Measurements from ENCODE around the gene MIA2. TPM values are rescaled to one million over a fixed set of nuclear protein-coding genes. Genes with fewer than 3 reads are reported as not detected.
"Not testable (repeated sequence)": the region's sequence is repeated elsewhere in the genome, so short reads cannot be mapped to it uniquely, and the experiment has no call there.

The MIA2 gene
- total and polyA plus RNA-seq, 2 donors (not counting 1 experiment from before 2014, with no cell fraction given): 11.5 to 27.1 TPM

- Histone ChIP-seq H3K9ac (ENCODE audit: low read length) (no peak overlapping the region), H3K36me3 (replicated peaks in 1 of 2; ENCODE audit: control extremely low read depth in 1 of 2, control insufficient read depth in 1 of 2, extremely low read depth in 1 of 2, insufficient read depth in 2 of 2, low read length in 1 of 2) (peaks cover 11 to 22% of the 10 kb centered on the region in 2 experiments), H3K4me3 (ENCODE audit: control extremely low read depth in 1 of 5, extremely low read depth in 1 of 5, insufficient read depth in 1 of 5, low read depth in 2 of 5, low read length in 4 of 5) (no peak overlapping the region), H2AFZ (ENCODE audit: insufficient read depth, low read depth, low read length, poor library complexity, severe bottlenecking) (no peak overlapping the region), H3K4me2 (replicated peaks; ENCODE audit: low read depth, low read length, poor library complexity, severe bottlenecking) (no peak overlapping the region), H4K20me1 (ENCODE audit: control insufficient read depth, insufficient read depth, low read length, poor library complexity, severe bottlenecking) (no peaks in the 10 kb centered on the region), H3K27ac (ENCODE audit: low read length in 2 of 2) (no peak overlapping the region), H3K27me3 (replicated peaks in 1 of 4; ENCODE audit: control extremely low read depth in 1 of 4, control insufficient read depth in 3 of 4, insufficient read depth in 4 of 4, low read length in 3 of 4) (no peaks in the 10 kb centered on the region), H3K4me1 (ENCODE audit: control insufficient read depth in 2 of 2, insufficient read depth in 2 of 2, low read length in 2 of 2) (no peaks in the 10 kb centered on the region), H3K9me3 (ENCODE audit: control extremely low read depth in 1 of 3, control insufficient read depth in 2 of 3, insufficient read depth in 1 of 3, low read length in 2 of 3) (peaks cover 0 to 1% (median 0%) of the 10 kb centered on the region in 3 donors), H3K79me2 (ENCODE audit: control insufficient read depth, insufficient read depth, low read length) (no peaks in the 10 kb centered on the region)
- Mint-ChIP-seq H3K9me3 (ENCODE audit: insufficient read depth) (no peaks in the 10 kb centered on the region), H3K27me3 (no peaks in the 10 kb centered on the region), H3K4me1 (no peaks in the 10 kb centered on the region), H3K4me3 (no peak overlapping the region), H3K27ac (no peak overlapping the region)
- intact Hi-C loops (cut with micrococcal nuclease): no loop called here
- ChIA-PET POLR2A (interaction anchor here (0.5 kb wide), 1 partner anchor 9 kb away, joined by 4 read pairs; no protein-coding TSS in a partner anchor), CTCF (interaction anchor here (0.7 kb wide), 1 partner anchor 201 kb away, joined by 3 read pairs; no protein-coding TSS in a partner anchor)
- no peak for DNase-seq
- no peak for ATAC-seq (ENCODE audit: low read depth)
- WGBS (ENCODE audit: insufficient coverage): no CpG with 5 or more reads among the region's 2 CpGs
- no peak for TF ChIP-seq CTCF (IDR thresholded peaks at IDR 0.05)
- no peak for TF ChIP-seq EZH2 (IDR thresholded peaks at IDR 0.05; ENCODE audit: borderline replicate concordance, insufficient read depth, low read depth, low read length, poor library complexity, severe bottlenecking)
These were observed 90.4 kb downstream of the MIA2 start for GRCh38 chr14:39324097-39324496.

GRCh38 chr14:39339003-39339402 lies 105.3 kb downstream of the MIA2 start:
- peaks cover 0 to 24% of the 10 kb centered on the region in 2 experiments for H3K36me3 ChIP-seq (replicated peaks in 1 of 2; ENCODE audit: control extremely low read depth in 1 of 2, control insufficient read depth in 1 of 2, extremely low read depth in 1 of 2, insufficient read depth in 2 of 2, low read length in 1 of 2)
- H4K20me1 ChIP-seq (ENCODE audit: control insufficient read depth, insufficient read depth, low read length, poor library complexity, severe bottlenecking): no peaks in the 10 kb centered on the region
- 100% methylated on average over 3 of the region's 7 CpGs for WGBS (ENCODE audit: insufficient coverage)
- no peaks in the 10 kb centered on the region for H3K9me3 ChIP-seq (ENCODE audit: control extremely low read depth in 1 of 3, control insufficient read depth in 2 of 3, insufficient read depth in 1 of 3, low read length in 2 of 3)
- H2AFZ ChIP-seq (ENCODE audit: insufficient read depth, low read depth, low read length, poor library complexity, severe bottlenecking): no peak overlapping the region
- Mint-ChIP-seq H3K27ac (no peak overlapping the region), H3K4me3 (no peak overlapping the region), H3K27me3 (no peaks in the 10 kb centered on the region), H3K9me3 (ENCODE audit: insufficient read depth) (no peaks in the 10 kb centered on the region), H3K4me1 (no peaks in the 10 kb centered on the region)
- ATAC-seq (ENCODE audit: low read depth) (no peak), DNase-seq (no peak)
- intact Hi-C loops (cut with micrococcal nuclease): no loop called here
- ChIA-PET CTCF (interaction anchor here (2.4 kb wide), 1 partner anchor 108 kb away, joined by 5 read pairs; no protein-coding TSS in a partner anchor), POLR2A (no interaction called here)
- no peak overlapping the region for H3K27ac ChIP-seq (ENCODE audit: low read length in 2 of 2)
- no peaks in the 10 kb centered on the region for H3K4me1 ChIP-seq (ENCODE audit: control insufficient read depth in 2 of 2, insufficient read depth in 2 of 2, low read length in 2 of 2)
- H3K27me3 ChIP-seq (replicated peaks in 1 of 4; ENCODE audit: control extremely low read depth in 1 of 4, control insufficient read depth in 3 of 4, insufficient read depth in 4 of 4, low read length in 3 of 4): no peaks in the 10 kb centered on the region
- H3K9ac ChIP-seq (ENCODE audit: low read length): no peak overlapping the region
- no peak overlapping the region for H3K4me3 ChIP-seq (ENCODE audit: control extremely low read depth in 1 of 5, extremely low read depth in 1 of 5, insufficient read depth in 1 of 5, low read depth in 2 of 5, low read length in 4 of 5)
- no peak overlapping the region for H3K4me2 ChIP-seq (replicated peaks; ENCODE audit: low read depth, low read length, poor library complexity, severe bottlenecking)
- no peaks in the 10 kb centered on the region for H3K79me2 ChIP-seq (ENCODE audit: control insufficient read depth, insufficient read depth, low read length)
- no peak for TF ChIP-seq EZH2 (IDR thresholded peaks at IDR 0.05; ENCODE audit: borderline replicate concordance, insufficient read depth, low read depth, low read length, poor library complexity, severe bottlenecking)
- no peak for TF ChIP-seq CTCF (IDR thresholded peaks at IDR 0.05)

GRCh38 chr14:39341126-39341525 lies 107.4 kb downstream of the MIA2 start:
- H2AFZ ChIP-seq (ENCODE audit: insufficient read depth, low read depth, low read length, poor library complexity, severe bottlenecking); H4K20me1 ChIP-seq (ENCODE audit: control insufficient read depth, insufficient read depth, low read length, poor library complexity, severe bottlenecking); H3K27ac ChIP-seq (ENCODE audit: low read length in 2 of 2); H3K79me2 ChIP-seq (ENCODE audit: control insufficient read depth, insufficient read depth, low read length); H3K4me1 ChIP-seq (ENCODE audit: control insufficient read depth in 2 of 2, insufficient read depth in 2 of 2, low read length in 2 of 2); H3K4me3 Mint-ChIP-seq; H3K9me3 ChIP-seq (ENCODE audit: control extremely low read depth in 1 of 3, control insufficient read depth in 2 of 3, insufficient read depth in 1 of 3, low read length in 2 of 3); intact Hi-C loops (cut with micrococcal nuclease); H3K27me3 Mint-ChIP-seq; H3K9ac ChIP-seq (ENCODE audit: low read length); DNase-seq; ATAC-seq (ENCODE audit: low read depth); H3K27me3 ChIP-seq (replicated peaks in 1 of 4; ENCODE audit: control extremely low read depth in 1 of 4, control insufficient read depth in 3 of 4, insufficient read depth in 4 of 4, low read length in 3 of 4); H3K4me2 ChIP-seq (replicated peaks; ENCODE audit: low read depth, low read length, poor library complexity, severe bottlenecking); H3K4me1 Mint-ChIP-seq; POLR2A ChIA-PET; H3K4me3 ChIP-seq (ENCODE audit: control extremely low read depth in 1 of 5, extremely low read depth in 1 of 5, insufficient read depth in 1 of 5, low read depth in 2 of 5, low read length in 4 of 5); H3K27ac Mint-ChIP-seq; H3K9me3 Mint-ChIP-seq (ENCODE audit: insufficient read depth): not testable (repeated sequence)
- no CpG with 5 or more reads among the region's 7 CpGs for WGBS (ENCODE audit: insufficient coverage)
- peaks cover 0 to 23% of the 10 kb centered on the region in 2 experiments for H3K36me3 ChIP-seq (replicated peaks in 1 of 2; ENCODE audit: control extremely low read depth in 1 of 2, control insufficient read depth in 1 of 2, extremely low read depth in 1 of 2, insufficient read depth in 2 of 2, low read length in 1 of 2)
- CTCF ChIA-PET: interaction anchor here (2.4 kb wide), 1 partner anchor 110 kb away, joined by 5 read pairs; no protein-coding TSS in a partner anchor
